Inflammatory macrophage (primary cell): Measurements from ENCODE around the gene COLEC12.

Experiments used
- DNase-seq, 2 donors: peaks; one replicate each; pipeline ENCODE4 v3.0.0-alpha.2; 2020 to 2022

Gene COLEC12

DNA sequence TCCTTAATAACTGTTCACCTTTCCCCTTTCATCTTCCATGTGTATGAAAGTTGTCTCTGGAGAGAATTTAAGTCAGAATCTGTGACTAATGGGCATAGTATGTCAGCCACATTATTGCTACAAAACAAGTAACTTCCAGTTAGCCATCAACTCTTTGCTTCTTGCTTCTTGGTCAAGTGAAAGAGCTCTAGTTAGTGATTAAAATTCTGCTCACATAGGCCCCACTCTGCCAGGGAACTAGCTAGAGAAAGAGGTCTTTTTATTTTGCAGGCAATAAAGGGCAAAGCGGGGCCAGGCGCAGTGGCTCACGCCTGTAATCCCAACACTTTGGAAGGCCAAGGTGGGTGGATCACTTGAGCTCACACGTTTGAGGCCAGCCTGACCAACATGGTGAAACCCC lies 64.6 kb downstream of the COLEC12 start:
- no peak for DNase-seq

DNA sequence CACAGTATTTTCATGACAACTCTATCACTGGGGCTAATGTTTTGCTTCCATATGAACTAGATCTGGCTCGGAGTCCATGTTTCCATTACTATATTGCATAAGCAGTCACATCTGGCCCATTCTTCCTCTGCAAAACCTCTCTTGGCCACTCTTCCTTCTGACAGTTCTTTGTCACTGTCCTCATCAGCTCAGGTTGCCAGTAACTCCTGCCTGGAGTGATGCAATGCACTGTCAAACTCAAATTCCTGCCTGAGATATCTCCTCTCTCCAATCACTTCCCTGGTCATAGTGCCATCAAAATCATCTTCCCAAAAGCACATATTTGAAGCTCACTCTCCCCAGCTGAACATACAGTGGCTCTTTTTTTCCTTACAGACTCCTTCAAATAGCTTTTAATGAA lies 66.1 kb downstream of the COLEC12 start:
- DNase-seq, result no peak

DNA sequence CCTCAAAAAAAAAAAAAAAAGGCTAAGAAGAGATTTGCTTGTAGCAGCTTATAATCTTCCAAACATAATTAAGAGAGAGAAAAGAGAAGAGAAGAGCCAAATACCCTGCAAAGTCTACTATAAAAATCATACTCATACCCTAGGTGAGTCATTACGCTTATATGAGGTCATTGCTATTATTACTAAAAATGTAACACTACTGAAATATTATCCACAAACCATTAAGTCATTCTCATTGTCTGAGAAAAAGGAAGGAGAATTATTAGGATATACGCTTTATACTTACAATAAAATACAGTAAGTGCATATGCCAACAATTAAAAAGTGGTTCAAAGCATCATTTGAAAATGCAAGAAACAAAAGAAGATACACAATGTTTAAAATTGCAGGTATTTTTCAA lies 66.5 kb downstream of the COLEC12 start:
- DNase-seq, result peak in 1 of 2 donors; percentile 49

DNA sequence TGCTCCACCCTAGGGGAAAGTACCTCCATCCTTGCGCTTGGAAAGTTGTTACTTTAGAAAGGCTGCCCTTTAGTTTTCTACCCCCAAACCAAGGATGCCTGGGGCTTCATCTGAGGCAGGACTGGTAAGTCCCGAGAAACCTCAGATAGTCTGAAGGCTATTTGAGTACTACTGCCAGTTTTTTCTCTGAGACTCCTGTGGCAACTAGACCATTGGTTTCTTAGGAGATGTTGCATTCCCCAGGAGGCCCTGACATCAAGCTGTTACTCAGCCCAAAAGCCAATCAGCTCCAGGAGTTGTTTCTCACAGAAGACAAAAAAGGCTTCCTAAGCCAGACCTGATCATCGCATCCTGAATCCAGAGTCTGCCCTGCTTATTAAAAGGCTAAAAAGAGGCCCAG lies 67.2 kb downstream of the COLEC12 start:
- DNase-seq, result no peak

GRCh38 chr18:432791-433190 lies 67.7 kb downstream of the COLEC12 start:
- DNase-seq, result peak; percentile 14 to 56

- no peak for DNase-seq
Observed at GRCh38 chr18:429030-429429, 71.5 kb downstream of the COLEC12 start.

DNA sequence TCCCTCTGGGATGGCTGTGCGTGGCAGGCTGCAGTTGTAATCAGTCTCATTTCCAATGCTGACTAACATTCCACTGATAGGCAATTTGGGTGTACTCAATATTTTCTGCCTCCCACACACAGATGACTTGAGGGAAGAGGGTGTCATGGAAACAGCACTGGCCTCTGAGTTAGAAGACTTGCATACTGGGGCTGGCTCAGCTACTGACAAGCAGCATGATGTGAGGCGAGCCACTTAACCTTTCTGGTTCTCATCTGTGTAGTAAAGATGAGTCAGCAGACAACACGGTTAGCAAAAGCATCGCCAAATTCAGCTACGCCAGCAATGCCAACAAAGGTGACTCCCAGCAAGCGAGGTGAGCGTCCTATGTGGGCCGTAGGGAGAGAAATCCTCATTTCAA lies 73.5 kb downstream of the COLEC12 start:
- peak in 1 of 2 donors; percentile 12 for DNase-seq

- DNase-seq, result no peak
Observed at GRCh38 chr18:425106-425745, 75.3 kb downstream of the COLEC12 start.

DNA sequence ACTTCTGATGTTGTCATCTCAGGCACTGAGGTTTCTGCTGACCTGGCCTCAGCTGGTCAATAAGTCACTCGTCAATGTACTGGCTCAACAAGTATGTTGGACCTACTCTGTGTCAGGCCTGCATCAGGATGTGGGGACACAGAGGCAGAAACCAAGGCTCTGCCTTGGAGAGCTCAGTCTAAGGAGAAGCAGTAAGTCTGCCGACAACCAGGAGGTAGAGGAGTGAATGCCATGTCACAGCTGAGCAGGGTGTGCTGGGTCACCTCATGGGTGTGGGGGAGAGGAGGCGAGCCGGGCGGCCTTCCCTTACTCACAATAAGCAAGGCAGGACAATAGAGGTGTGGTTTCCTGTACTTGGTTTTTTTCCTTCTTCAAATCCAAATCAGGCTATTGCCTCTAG lies 75.8 kb downstream of the COLEC12 start:
- no peak for DNase-seq

DNA sequence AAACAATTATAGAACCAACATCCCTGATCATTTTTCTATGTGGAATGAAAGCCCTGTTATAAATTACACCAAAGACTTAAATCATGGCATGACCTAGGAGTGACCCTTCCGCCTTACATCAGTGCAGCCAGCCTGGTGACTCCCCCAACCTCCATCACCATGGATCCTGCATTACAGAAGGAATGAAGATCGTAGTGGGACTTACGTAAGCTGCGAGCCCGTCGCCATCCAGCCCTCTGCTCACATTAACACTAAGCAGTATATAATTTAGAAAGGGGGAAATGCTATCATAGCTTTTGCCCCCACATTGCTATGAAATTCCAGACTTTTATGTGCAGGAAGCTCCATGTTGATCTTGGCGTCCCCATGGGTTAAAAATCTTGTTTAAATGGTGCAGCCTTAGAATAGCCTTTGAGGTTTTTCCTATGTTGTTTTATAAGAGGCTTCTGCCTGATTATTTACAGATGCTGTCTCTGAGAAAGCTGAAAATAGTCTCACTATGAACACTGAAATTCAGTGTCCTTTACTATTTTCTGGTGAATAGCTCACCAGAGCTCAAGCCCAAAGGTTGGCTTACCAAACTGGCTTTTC lies 76.3 kb downstream of the COLEC12 start:
- no peak for DNase-seq

- DNase-seq, result no peak
Observed at GRCh38 chr18:422966-423365, 77.5 kb downstream of the COLEC12 start.

GRCh38 chr18:421247-422155 lies 79.0 kb downstream of the COLEC12 start:
- no peak for DNase-seq

GRCh38 chr18:420661-421246 lies 79.7 kb downstream of the COLEC12 start:
- DNase-seq, result no peak

GRCh38 chr18:419541-420175 lies 80.8 kb downstream of the COLEC12 start:
- no peak for DNase-seq

DNA sequence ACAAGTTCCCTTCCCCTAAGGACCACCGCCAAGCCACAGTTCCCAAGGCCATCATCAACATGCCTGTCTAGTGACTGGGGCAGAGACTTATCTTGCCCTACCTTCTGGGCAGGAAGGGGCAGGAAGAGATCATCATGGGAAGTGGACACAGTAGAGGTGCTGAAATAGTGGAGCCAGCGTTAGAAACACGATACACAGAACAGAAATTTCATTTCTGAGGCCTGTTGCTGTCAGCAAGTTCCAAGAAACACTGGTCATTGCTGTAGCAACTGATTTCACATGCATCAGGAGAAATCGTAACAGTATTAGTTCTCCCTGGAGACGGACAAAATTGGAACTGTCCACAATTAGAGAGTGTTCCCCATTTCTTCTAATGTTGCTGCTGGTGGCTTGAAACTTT lies 83.0 kb downstream of the COLEC12 start:
- DNase-seq, result peak; percentile 69 to 86

DNA sequence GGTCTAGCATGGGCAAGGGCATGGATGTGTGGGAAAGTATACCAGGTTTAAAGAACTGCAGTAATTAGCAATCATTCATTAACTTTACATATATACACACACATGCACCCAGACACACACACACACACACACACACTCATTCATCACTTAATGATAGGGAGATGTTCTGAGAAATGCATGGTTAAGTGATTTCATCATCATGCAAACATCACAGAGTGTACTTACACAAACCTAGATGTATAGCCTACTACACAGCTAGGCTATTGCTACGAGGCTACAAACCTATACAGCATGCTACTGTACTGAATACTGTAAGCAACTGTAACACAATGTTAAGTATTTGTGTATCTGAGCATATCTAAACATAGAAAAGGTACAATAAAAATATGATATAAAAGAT lies 83.6 kb downstream of the COLEC12 start:
- no peak for DNase-seq

DNA sequence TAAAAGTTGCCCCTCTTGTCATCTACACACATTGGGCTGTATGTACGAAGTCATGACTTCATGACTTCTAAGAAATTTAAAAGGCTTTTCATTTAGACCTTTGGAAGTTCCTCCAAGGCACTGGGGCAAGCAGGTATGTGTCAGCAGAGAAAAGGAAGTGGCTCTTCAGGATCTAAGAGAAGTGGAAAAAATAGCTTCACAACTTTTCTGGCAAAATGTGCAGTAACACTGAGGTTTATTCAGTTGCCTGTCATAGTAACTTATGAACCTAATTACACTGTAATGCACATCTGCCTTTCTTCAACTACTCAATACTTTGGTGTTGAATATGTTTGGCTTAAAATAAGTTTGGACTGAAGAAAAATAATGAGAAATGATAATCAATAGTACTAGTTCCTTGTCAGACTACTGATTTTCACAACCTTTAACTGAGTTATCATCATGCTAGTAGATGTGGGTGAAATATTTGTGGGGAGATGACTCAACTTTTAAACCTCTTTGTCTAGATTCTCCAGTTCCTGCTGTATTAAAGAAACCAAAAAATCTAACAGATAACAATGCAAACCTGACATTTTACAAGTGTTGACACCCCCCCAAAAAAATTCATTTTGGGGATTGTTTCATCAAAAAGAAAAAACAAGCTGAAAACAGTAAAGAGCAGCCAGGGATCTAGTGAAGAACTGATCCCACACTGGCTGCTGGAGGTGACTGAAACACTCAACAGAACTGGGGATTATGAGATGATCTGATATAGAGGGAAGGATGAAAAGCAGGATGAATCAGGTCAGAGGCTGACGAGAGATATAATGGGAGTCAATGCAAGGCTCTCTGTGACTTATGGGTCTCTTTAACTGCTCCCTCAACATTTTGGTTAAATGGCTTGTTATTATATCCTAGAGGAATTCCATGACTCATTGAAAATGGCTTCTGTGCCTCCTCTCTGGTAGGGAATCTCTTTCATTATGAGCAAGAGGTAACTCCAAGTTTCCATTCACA lies 84.6 kb downstream of the COLEC12 start:
- peak; percentile 29 to 57 for DNase-seq

DNA sequence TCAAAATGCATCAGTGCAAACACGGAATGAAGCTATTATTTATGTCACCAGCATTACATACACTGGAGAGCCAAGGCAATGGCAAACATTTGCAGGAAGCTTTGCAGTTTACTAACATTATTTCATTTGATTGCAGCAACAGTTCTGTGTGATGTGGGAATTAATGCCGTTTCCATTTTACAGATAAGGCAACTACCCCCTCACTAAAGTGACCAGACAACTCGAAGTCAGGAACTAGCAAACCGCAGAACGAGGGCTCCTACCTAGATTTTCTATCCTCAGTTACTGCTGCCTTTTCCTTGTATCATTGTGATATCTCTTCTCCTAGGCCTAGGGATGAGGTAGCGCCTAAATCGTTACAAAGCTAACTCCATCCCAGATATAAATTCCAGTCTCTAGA lies 85.5 kb downstream of the COLEC12 start:
- DNase-seq, result no peak

GRCh38 chr18:413233-413632 lies 87.3 kb downstream of the COLEC12 start:
- DNase-seq, result no peak

DNA sequence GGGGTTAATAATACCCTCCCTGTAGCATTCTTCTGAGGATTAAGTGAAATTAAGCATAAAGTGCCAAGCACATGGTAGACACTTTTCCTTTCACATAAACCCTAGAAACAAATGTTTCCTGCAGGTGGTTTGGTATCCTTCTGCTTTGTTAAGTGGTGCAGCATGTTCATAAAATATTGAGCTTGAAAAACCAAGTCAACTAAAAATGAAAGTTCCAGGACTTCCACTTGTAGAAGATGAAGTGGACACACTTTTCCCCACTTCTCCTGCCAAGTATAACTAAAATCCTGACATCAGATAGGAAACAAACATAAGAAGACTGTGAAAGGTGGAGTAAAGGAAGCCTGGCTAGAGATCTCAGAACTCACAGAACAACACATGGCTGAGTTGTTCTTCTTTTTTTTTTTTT lies 90.5 kb downstream of the COLEC12 start:
- no peak for DNase-seq

- no peak for DNase-seq
Observed at GRCh38 chr18:408367-408766, 92.1 kb downstream of the COLEC12 start.
